GM12892 (cell line): ENCODE measurements around the gene LCE2D.

Experiments
- POLR2A ChIP-seq: IDR thresholded peaks from 2 replicates; pipeline ENCODE4 v1.6.1; 2011; ENCODE audit warnings: low read depth, low read length, control low read depth
- POLR2AphosphoS5 ChIP-seq: IDR thresholded peaks from 2 replicates; pipeline ENCODE4 v1.6.1; 2011; ENCODE audit warnings: low read depth, low read length, control low read depth
- TAF1 ChIP-seq: IDR thresholded peaks from 2 replicates; pipeline ENCODE4 v1.6.1; 2011; ENCODE audit warnings: low read depth, mild to moderate bottlenecking, control low read depth, low read length, borderline replicate concordance

DNA sequence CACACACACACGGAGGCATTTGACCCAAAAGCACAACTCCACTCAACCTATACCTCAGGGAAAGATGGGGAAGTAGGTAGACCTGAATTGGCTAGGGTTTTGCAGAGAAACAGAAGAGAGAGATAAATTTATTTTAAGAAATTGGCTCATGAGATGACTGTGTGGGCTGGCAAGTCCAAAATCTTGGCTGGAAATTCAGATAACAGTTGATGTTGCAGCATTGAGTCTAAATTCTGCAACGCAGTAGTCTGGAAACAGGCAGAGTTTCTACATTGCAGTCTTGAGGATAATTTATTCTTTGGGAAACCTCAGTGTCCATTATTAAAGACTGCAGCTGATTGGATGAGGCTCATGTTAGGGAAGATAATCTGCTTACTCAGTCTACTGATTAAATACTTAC is 18.4 kb downstream of the LCE2D start:
- no peak for TF ChIP-seq POLR2A
- no peak for TF ChIP-seq POLR2AphosphoS5
- TF ChIP-seq TAF1 = no peak
